Tongue (tissue), 3 donors: ENCODE data around the gene ARHGEF2. TPM values are rescaled to one million over a fixed set of nuclear protein-coding genes. Genes with fewer than 3 reads are reported as not detected.

Source experiments
- DNase-seq: peaks from one replicate; pipeline ENCODE4 v3.0.0-alpha.2; 2015
- small RNA-seq: library from RNA; depleted of rRNA; stranded (forward); fragments of <200 nt; gene quantifications from one replicate; pipeline ENCODE3, GENCODE V24; 2014; ENCODE audit warnings: low replicate concordance
- total RNA-seq: library from RNA; depleted of rRNA; stranded (reverse); fragments of >200 nt; gene quantifications from one replicate; pipeline ENCODE4 v1.2.3, GENCODE V29; 2014

Gene ARHGEF2
- total RNA-seq, 1 donor from 2014 or later = 115 TPM

DNA sequence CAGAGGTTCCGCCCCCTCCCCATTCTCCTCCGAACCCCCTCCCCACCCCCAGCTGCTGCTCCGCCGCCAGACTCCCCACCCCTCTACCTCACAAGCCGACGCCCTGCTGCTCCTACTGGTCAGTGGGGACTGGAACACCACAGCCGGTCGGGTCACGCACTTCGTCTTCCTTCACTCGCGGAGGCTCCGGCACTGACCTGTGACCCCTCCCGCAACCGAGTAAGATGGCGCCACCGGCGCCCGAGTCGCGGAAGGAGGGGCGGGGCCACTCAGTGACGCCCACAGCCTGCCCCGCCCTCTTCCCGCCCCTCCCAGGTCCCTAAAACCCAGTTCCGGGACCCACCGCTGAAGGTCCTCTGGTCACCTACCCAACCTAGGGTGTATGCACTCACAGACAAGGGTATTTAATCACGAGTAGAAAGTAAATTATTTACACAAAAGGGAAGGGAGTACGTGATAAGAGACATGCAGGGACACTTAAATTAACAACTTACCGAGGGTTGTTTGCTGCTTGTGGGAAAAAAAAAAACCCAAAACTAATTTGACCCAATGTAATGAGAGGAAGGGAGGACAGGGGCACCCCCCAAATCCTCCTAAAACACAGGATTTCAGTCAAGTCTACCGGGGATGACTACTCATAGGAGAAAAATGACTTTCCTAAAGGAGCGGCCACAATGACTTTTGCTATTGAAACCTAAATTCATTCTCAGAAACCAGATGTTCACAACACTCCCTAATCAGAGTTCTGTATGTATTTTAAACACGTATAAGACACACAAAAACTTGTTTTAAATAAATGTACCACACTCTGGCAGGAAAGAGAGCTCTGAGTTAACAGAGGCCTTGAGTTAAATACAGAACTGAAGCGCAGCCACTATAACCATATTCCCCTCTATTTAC is 66.9 kb downstream of the ARHGEF2 start, which contains the start of gene RIT1:
RIT1 (minus strand) TSS at position 194 of the 900 bp plus-strand sequence. CDS start 588 bp downstream, outside the sequence.
- peak; percentile 91 for DNase-seq

- peak; percentile 47 for DNase-seq
Observed at GRCh38 chr1:155910621-155911121, 67.7 kb downstream of the ARHGEF2 start.

DNA sequence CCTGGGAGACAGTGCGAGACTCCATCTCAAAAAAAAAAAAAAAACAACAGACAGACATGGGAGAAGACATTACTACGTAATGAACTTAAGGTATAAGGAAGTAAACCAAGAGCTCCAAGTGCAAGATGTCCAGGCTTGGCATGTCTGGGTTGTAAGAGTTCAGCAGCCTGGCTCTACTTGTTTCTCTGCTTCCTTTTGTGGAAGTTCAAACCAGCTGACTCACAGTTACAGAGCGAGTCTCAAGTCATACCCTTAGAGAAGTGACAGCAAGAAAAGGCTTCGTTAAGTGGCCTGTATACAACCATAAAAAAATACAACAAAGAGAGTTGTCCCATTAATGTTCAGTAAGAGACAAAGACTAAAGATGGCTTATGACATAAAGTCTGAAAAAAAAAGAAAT is 68.5 kb downstream of the ARHGEF2 start:
- DNase-seq = no peak

DNA sequence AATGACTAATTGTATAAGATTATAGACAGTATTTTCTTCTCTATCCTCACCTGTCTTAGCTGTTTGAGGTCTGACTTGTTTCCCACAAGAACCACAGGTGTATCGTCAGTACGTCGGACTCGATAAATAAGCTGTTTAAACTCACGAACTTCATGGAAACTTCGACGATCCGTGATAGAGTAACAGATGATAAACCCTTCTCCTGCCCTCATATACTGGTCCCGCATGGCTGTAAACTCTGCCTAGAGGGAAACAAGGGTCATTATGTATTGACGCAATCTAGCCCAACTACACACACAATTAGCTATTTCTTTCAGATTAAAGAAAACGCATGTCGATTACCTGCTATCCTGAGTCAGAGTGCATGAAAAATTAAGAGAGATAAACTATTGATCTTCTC is 74.1 kb downstream of the ARHGEF2 start:
- no peak for DNase-seq

DNA sequence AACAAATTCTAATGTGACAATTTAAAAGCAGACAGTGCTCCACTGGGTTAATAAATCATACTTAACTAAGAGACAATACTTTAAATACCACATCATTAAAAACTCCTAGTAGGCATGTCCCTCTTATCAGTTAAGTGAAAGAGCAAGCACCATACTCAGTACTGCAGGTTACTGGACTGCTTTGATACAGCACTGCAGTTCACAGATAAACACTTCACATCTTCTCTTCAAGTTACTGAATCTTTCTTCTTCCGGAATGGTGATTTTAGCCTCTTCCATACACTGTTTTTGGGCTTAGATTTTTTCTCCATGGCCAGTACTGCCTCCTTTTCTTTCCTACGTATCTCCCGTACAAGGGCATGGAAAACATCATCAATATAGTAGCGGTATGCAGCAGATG is 78.2 kb downstream of the ARHGEF2 start:
- no peak for DNase-seq

DNA sequence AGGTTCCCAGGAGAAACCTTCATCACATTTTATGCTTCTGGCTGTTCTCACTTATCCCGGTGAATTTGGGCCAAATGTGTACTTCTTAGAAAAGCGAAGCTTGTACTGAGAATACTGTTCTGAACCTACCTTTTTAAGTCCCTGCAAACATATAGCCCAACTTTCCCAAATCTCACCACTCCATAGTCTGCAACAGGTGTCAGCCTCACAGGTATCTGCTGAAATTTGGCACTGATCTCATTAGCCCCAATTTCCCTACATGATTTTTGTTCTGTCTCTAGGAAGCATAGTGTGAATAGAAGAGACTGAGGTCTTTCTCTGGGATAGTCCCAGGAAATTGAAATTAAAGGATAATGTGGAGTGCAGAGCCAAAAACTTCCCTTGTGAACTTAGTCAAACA is 78.7 kb downstream of the ARHGEF2 start:
- DNase-seq = no peak

- no peak for DNase-seq
Observed at GRCh38 chr1:155898888-155899287, 79.5 kb downstream of the ARHGEF2 start.

- no peak for DNase-seq
Observed at GRCh38 chr1:155897746-155898145, 80.6 kb downstream of the ARHGEF2 start.

Small RNA genes lying within 50 kb of the gene (small RNA-seq; reads per million reads assigned to genes)
- gene MIR6738 (0.05 reads per million), gene SCARNA4 (not detected), gene SNORA80E (42.3 reads per million, percentile 96 among the genes with 10 or more reads in this experiment)

Other genes starting within 250 kb of the ARHGEF2 start
- 41.3 TPM for gene GON4L, start 121.3 kb downstream of the ARHGEF2 start, total RNA-seq
- gene SYT11, start 119.0 kb downstream of the ARHGEF2 start, total RNA-seq = 26.2 TPM
- 32.6 TPM for gene RIT1, start 67.2 kb downstream of the ARHGEF2 start, total RNA-seq
- 52.4 TPM for gene KHDC4, start 44.1 kb downstream of the ARHGEF2 start, total RNA-seq
- not detected for gene RXFP4, start 36.9 kb downstream of the ARHGEF2 start, total RNA-seq
- gene SSR2, start 42.4 kb upstream of the ARHGEF2 start, total RNA-seq = 282 TPM
- 29.1 TPM for gene UBQLN4, start 75.3 kb upstream of the ARHGEF2 start, total RNA-seq
- 31.8 TPM for gene LAMTOR2, start 76.2 kb upstream of the ARHGEF2 start, total RNA-seq
- gene RAB25, start 82.6 kb upstream of the ARHGEF2 start, total RNA-seq = 13.3 TPM
- gene MEX3A, start 103.9 kb upstream of the ARHGEF2 start, total RNA-seq = 4.0 TPM
- 721 TPM for gene LMNA, start 136.2 kb upstream of the ARHGEF2 start, total RNA-seq
- gene SEMA4A, start 175.0 kb upstream of the ARHGEF2 start, total RNA-seq = 5.5 TPM
- gene SLC25A44, start 215.6 kb upstream of the ARHGEF2 start, total RNA-seq = 9.4 TPM
- gene PMF1, start 234.5 kb upstream of the ARHGEF2 start, total RNA-seq = 49.7 TPM